ENCODE data around the gene MPL.

DNA sequence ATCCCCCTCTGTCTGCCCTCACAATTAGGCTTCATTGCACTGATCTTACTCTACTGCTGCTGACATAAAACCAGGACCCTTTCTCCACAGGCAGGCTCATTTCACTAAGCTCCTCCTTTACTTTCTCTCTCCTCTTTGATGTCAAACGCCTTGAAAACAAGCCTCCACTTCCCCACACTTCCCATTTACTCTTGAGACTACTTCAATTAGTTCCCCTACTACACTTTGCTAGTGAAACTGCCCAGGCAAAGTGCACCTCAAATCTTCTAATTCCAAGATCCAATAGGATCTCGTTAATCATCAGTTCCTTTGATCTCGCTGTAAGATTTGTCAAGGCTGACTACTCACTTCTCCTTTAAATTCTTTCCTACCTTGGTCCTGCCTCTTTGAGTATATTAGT, 15.3 kb downstream of the MPL start:
- TF ChIP-seq, protein P1, sequence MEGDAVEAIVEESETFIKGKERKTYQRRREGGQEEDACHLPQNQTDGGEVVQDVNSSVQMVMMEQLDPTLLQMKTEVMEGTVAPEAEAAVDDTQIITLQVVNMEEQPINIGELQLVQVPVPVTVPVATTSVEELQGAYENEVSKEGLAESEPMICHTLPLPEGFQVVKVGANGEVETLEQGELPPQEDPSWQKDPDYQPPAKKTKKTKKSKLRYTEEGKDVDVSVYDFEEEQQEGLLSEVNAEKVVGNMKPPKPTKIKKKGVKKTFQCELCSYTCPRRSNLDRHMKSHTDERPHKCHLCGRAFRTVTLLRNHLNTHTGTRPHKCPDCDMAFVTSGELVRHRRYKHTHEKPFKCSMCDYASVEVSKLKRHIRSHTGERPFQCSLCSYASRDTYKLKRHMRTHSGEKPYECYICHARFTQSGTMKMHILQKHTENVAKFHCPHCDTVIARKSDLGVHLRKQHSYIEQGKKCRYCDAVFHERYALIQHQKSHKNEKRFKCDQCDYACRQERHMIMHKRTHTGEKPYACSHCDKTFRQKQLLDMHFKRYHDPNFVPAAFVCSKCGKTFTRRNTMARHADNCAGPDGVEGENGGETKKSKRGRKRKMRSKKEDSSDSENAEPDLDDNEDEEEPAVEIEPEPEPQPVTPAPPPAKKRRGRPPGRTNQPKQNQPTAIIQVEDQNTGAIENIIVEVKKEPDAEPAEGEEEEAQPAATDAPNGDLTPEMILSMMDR (IDR thresholded peaks at IDR 0.05): no peak
- no peak for TF ChIP-seq POLR2A (IDR thresholded peaks at IDR 0.05)
- TF ChIP-seq EP300 (IDR thresholded peaks at IDR 0.05): no peak

All from ovary (tissue), 3 donors.